GM19438 (cell line): ENCODE data around the gene MACROD2.
A peak's percentile ranks its signal among the peaks of the same experiment; 100 is the strongest.

Experiments used
- ATAC-seq: cut with Tn5 transposase; IDR thresholded peaks from one replicate; pipeline ENCODE4 v1.9.1; 2021; ENCODE audit warnings: low read depth; ENCODE audit not compliant: unreplicated experiment

The MACROD2 gene

DNA sequence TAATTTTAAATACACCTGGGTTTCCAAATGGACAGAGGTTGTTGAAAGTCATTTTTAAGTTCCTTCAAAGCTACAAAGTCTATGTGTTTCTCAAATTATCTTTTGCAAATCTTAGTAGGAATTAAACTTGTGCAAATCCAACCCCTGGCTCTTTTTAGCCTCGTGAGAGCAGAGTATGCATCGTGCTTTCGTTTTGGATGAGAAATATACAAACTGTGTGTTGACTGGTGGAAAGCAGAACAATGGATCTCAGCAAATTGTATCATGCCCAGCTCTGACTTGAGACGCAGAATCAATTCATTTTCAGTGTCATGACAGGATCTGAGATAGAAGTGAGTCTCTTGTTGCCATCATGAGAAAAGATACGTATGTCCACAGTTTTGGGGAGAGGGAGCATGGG, 884.5 kb downstream of the MACROD2 start:
- ATAC-seq = no peak

DNA sequence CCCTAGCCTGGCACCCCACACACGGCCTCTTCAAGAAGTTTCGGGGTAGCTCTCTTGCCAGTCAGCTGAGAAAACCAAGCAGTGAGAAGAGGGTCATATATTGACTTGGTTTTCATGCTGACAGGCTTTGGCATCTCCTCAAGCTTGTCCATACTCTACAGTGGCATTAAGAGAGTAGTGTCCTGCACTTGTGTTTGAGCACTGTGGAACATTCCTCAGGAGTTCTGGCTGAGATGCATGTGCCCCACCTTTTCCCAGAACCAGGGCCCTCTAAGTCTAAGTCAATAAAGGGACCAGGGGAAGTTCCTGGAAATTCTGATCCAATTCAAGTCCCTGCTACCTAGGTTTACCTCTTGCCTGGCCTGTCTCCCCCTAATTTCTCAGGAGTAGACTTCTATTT, 886.2 kb downstream of the MACROD2 start:
- ATAC-seq = no peak

DNA sequence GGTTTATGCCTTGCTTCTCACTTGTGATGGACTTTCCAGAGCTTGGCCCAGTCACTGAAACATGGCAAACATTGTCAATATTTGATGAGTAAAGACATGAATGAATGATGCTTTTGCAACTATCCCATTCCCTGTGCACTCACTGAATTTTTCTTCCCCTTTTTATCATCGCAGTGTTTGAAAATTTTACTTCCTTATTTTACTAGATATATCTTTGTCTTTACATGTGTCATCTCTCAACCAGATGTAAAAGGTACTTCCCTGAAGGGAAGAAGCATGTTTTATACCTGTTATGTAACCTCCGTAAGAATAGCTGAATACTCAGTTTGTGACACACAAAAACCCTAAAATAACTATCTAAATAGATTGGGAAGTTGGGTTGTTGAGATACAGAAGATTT, 886.8 kb downstream of the MACROD2 start:
- no peak for ATAC-seq

DNA sequence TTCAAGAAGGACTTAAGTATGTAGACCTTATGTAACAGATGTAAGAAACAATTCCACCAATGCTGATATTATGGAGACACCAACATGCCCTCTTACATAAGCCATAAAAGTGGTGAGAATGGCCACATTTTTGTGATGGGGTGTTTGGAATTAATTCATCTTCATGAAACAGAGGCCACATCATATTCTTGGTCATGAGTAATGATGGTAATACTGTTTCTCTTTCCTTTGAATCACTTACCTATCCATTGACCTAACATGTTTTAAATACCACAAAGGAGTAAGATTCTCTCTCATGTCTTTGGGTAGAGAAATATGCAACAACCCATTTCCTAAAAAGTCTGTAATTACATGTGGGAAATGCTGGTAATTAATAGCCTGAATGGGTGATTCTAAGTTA, 887.5 kb downstream of the MACROD2 start:
- ATAC-seq = no peak

DNA sequence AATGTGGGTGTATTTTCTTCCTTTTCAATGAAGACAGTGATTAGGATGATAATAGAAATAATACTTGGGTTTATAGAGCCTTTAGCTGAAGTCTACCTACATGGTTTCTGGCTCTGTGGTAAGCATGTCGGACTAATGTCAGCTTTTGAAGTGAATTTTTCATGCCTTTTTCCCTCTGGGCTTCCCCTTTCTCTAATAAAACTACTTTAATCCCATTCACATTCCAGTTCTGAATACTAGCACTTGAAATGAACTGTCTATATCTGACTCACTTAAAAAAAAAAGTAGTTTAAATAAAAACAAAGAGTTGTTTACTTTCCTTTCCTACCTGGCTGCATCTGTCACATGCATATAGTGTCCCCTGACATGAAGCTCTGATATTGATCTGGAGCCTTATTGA, 888.0 kb downstream of the MACROD2 start:
- ATAC-seq = no peak

DNA sequence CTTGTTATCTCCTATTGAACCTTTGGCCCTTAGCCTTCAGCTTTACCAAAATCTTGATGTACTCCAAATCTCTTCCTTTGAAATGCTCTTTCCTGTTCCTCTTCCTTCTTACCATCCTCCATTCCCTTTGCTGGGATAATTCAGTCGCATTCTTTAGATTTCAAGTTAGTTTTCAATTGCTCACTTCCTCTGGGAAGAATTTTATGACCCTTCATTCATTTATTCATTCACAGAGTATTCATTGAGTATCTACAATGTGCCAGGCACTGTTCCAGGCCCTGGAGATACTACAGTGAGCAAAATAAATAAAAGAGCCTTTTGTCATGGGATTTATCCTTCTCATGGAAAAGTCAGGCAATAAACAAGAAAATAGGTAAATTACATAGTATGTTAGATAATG, 890.3 kb downstream of the MACROD2 start:
- ATAC-seq = no peak

DNA sequence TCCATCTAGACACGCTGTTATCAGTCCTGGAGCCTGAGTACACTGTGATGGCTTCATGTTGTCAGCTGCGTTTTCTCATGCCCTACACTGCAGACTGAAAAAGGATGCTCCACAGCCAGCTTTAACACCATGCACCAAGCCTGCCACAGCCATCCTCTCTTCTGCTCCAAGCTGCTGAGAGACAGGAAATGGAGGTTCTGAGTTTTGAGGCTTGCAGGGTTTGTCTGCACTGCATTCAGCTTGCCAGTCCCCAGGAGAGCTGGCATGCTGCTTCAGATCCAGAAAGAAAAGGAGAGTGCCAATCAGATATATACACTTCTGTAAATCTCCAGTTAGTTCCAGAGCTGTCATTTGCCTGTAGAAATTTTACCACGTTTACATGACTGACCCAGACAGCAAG, 892.8 kb downstream of the MACROD2 start:
- no peak for ATAC-seq

DNA sequence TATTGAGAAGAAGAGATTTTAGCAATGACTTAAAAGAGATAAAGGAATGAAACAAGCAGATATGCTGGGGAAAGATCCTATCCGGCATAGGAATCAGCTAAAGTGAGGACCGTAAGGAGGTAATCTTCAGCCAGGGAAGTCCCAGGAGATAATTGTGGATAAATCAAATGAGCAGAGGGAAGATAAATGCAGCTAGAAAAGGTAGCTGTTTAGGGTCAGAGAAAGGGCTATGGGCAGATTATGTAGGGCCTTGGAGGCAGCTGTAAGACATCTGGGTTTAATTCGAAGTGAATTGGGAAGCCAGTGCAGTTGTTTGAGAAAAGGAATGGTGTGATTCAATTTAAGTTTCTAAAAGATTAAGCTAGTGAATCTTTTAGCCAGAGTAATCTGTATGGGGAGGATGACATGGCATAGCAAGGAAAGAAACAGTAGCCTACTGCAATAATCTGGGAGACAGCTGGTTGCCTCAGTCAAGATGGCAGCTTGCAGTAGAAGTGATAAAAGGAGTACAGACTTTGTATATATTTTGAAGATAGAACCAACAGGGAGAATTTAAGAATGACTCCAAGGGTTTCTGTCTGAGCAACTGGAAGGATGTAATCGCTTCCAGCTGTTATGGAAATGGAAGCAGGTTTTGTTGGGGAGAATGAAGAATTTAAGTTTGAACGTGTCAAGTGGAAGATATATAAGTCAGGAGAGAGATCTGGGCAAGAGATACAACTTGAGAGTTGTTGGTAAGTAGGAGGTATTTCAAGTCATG, 894.4 kb downstream of the MACROD2 start:
- ATAC-seq = no peak

DNA sequence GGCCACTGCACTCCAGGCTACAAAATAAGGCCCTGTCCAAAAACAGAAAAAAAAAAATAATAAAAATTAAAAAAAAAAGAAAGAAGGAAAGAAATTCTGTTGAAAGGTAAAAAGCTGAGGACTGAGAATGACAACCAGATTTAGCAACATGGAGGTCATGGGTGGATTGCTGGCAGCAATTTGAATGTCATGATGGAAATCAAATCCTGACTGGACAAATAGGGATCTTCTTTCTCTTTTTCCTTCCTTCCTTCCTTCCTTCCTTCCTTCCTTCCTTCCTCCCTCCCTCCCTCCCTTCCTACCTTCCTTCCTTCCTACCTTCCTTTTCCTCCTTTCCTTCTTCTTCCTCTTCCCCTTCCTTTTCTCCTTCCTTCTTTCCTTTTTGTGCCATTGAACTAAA, 895.4 kb downstream of the MACROD2 start:
- no peak for ATAC-seq

DNA sequence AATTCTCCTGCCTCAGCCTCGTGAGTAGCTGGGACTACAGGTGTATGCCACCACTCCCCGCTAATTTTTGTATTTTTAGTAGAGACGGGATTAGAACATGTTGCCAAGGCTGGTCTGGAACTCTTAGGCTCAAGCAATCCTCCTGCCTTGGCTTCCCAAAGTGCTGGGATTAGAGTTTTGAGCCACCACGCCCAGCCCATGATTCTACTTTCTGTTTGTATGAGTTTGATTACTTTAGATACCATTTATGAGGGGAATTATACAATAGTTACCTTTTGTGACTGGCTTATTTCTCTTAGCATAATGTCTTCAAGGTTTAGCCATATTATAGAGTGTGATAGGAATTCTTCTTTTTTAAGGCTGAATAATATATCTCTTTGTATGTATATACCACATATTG, 897.5 kb downstream of the MACROD2 start:
- ATAC-seq = no peak

DNA sequence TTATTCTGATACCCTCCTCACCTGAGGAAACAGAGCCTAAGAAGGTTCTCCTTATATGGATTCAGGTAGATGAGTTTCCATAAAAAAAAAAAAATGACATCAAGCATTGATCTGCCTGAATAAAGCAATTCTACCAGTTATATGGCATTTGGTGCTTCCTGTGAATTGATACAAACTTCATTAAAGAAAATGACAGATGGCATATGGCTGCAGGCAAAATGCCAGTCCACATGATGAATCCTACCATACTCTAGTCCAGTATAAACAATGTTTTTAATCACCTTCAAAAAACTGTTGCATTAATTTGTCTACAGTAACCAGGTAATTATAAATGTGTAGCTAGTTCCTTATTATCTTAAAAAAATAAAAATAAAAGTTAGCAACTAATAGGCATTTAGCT, 901.3 kb downstream of the MACROD2 start:
- no peak for ATAC-seq

DNA sequence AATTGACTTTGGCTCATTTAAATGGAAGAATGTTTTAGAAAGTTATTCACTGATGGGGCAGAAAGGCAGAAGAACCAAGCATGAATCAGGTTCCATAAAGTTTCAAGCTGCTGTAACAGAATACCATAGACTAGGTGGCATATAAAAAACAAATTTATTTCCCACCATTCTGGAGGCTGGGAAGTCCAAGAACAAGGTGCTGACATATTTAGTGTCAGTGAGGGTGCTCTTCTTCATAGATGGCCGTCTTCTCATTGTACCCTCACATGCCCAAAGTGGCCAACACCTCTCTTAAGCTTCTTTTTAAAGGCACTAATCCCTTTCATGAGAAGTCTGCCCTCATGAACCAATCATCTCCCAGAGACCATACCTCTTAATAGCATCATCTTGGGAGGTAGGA, 902.3 kb downstream of the MACROD2 start:
- no peak for ATAC-seq

DNA sequence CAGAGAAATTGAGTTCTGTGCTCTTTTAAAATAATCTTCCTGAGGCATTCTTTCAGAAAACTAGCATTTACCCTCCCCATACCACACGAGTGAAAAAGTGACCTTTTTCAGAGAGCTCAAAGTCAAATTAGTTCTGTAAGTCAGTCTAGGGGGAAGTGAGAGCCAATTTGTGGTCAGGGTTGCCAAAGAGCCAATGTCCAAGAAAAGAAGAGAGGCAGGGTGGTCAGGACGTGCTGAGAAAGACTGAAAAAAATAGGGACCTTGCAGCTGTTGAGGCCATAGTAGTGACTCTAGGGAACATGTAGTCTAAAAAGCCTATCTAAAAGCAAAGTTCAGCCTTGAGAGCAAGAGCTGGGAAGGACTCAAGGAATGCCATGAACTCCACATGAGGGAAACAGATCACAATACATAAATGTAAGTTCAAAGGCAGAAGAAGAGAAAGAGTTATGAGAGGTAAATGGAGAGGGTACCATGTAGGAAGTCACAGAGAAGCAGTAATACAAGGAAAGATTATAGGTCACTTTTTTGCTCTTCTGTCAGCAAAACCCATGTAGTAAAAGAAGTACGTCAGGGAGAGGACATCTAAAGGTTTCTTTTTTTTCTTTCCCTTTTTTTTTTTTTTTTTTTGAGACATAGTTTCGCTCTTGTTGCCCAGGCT, 907.2 kb downstream of the MACROD2 start:
- ATAC-seq = peak; percentile 96

DNA sequence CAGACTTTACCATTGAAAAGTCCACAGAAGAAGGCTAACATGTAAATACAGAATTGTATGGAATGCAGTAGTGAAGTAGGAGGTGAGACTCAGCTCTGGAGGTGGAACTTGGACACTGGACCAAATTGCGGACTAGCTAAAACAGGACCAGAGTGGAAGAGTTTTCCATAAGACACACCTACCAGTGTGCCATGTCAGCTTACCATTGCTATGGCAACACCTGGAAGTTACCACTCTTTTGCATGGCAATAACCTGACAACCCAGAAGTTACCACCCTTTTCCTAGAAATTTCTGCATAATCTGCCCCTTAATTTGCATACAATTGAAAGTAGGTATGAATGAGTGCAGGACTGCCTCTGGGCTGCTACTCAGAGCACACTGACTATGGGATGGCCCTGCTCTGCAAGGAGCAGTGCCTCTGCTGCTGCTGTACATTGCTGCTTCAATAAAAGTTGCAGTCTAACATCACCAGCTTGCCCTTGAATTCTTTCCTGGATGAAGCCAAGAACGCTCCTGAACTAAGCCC, 911.7 kb downstream of the MACROD2 start:
- ATAC-seq = no peak

DNA sequence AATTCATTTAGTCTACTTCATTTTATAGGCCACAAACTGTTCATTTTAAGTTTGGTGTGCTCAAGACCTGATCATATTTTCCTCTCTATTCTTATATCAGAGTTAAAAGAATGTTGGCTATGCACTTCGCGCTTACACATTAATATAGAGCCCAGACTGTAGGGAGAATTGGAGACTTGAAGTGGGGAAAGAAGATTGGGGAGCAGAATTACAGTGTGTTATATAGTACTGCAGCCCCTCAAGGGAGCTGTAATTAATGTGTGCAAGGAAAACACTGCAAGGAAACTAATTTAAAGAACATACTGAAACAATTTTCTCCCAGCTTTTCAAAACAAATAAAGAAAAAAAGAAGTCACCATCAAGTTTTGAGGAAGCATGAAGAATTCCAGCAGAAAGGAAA, 914.8 kb downstream of the MACROD2 start:
- no peak for ATAC-seq

DNA sequence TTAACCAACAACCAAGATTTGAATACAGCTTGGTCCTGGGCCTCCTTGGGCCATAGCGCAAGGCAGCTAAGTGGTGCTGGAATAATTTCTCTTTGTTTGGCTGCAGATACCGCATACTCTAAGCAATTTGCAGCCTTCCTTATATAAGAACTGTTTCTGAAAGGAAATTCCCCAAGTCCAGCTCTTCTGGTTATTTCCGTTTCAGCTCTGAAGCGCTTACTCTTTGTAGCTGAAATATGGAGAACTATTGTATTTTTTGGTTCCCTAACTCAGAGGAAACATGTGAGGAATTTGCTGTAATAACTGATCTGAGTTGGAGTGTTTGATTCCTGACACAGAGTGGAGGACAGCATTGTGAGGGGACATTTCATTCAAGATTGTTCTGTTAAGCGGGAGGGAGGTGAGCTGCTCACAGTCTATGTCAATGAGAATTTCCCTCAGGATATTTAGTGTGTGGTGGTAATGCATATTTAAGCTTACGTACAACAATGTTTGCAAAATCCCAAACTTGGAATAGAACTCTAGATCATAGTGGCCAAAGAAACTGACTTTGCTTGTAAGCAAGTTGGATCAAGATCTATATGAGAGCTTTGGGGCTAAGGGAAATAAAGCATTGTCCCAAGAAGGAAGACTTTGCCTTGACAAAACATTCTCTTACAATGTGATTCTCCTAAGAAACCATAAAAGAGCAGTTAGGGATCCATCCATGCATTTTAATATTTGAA, 918.7 kb downstream of the MACROD2 start:
- no peak for ATAC-seq

DNA sequence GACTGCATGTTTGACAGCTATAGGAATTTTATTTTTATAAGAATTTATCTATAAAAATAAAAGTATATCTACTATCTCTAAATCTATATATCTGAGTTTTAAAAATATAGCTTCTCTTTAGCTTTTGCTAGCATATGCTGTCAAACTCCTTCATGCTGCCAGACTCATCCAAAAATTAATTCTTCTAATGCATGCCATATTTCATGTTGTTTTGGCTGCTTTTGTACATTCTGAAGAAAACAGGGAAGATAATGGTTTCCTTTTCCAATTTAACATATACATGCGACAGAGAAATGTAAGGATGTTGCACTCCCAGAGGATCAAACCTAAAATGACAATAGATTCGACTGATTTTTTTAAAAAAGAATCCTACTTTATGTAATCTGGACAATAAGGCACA, 919.3 kb downstream of the MACROD2 start:
- no peak for ATAC-seq

DNA sequence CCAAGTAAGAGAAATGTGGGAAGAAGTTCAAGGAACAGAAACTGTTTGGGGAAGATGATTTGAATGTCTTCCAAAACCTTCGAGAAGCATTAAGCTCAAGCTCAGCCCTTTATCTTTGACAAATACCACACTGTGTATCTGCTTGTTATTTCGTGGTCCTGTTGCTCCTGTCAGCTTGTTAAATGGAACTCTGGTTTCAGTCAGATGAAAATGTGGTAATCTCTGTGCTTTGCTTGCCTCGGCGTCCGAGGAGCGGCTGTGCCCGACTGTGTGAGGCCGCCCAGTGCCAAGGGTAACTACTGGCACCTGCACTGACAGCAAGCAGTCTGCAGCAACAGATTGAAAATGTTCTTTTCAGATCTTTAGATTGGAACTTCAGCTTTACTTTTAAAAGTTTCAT, 920.0 kb downstream of the MACROD2 start:
- ATAC-seq = no peak

DNA sequence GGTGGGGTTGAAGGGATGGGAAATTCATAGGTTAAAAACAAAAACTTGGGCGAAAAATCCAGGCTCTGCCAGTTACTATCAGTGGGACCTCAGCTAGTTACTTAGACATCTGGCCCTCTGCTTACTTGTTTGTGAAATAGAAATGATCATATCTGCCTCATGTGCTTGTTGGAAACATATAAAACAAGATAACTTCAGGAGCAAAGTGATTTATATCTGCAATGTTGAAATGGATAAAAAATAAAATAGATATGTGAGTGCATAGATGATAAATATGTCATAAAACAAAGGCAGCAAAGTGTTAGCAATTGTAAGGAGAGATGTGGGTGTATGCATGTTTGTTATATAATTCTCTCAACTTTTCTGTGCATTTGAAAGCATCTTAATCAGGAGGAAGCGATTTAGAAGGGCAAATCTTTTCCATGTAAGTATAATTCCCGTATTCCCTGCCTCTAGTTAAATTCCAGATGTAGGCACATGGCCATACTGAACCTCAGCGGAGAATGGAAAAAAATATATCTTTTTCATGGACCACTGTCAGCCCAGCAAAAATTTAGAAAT, 921.1 kb downstream of the MACROD2 start:
- no peak for ATAC-seq

DNA sequence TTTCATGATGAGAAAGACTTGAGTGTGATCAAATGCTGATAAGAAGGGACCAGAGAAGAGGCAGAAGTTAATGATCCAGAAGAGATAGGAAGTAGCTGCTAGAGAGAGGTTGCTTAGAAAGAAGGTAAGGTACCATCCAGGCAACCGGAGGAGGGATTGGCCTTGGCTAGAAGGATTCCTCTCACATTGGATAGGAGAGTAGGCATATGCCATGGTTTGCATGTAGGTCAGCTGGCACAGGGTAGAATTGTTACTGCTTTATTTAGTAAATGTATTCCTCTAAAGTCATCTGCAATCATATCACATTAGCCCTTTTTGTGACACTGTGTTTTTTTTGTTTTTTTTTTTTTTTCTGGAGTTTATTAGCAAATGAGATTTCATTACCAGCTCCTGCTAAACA, 923.0 kb downstream of the MACROD2 start:
- ATAC-seq = no peak

DNA sequence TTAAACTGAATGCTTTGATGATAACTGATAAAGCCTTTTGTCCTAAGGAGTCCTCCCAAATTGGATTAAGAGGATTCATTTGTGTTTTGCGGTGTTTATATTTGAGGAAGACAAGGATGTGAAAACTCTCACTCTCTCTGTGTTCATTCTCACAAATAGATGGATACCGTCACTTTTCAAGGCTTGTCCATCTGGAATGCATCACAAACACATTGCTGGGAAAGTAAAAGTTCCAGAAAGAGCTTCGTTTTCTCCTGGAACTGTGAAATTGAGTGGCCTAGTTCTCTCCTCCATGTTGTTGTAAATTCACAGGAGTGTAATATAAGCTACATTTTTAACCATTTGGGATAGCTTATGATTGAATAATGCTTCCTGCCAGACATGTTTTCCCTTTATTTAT, 923.7 kb downstream of the MACROD2 start:
- no peak for ATAC-seq
